ENCODE results near the gene FBN2. TPM values are rescaled to one million over a fixed set of nuclear protein-coding genes. Genes with fewer than 3 reads are reported as not detected.

FBN2 gene
- total and polyA plus RNA-seq, 9 of the 15 experiments (the other 6 are each of a cell fraction or from before 2014, with no cell fraction given) = 0.01 to 0.09 TPM; not detected in 7

DNA sequence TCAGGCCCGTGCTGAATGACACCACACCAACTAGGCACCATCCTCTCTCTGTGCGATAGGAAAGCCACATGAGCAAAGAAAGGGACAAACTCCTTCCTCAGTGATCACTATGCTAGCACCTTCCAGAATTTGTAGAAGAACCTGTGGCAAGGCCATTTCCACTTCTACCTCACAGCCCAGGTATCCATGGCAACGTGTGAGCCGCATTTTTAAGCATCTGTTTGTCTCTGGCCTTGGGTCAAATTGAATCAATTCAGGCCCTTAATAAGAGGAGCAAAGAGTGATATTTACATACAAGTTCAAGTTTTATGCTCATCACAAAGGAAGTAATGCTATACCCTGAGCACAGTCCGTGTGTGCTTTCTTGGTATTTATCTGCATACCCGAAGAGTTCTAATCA is 275.1 kb downstream of the FBN2 start:
- CTCF ChIA-PET (ENCODE audit: low intra/inter-chr PET ratio) = no interaction called here
- Histone ChIP-seq H3K4me2 (ENCODE audit: insufficient read depth, low read length) (no peak overlapping the region), H2AFZ (ENCODE audit: low read depth, low read length) (no peak overlapping the region), H3K4me1 (replicated peaks in 1 of 2; ENCODE audit: control insufficient read depth in 2 of 2, insufficient read depth in 2 of 2, low read length in 2 of 2) (no peaks in the 10 kb centered on the region), H3K36me3 (ENCODE audit: control insufficient read depth, insufficient read depth, low read length) (no peaks in the 10 kb centered on the region), H3K79me2 (ENCODE audit: control insufficient read depth, insufficient read depth, low read length) (no peaks in the 10 kb centered on the region), H3K4me3 (no peak overlapping the region), H4K20me1 (replicated peaks; ENCODE audit: control insufficient read depth, insufficient read depth, low read length) (no peaks in the 10 kb centered on the region), H3K9me3 (replicated peaks; ENCODE audit: control insufficient read depth, insufficient read depth, low read depth, low read length) (no peaks in the 10 kb centered on the region), H3K9me1 (ENCODE audit: control insufficient read depth, insufficient read depth, low read length) (no peaks in the 10 kb centered on the region), H3K27me3 (ENCODE audit: control insufficient read depth in 2 of 2, insufficient read depth in 2 of 2, low read length in 2 of 2) (no peaks in the 10 kb centered on the region), H3K27ac (ENCODE audit: extremely low read depth, low read depth, low read length) (no peak overlapping the region), H3K9ac (ENCODE audit: insufficient read depth in 1 of 2, low read depth in 2 of 2, low read length in 2 of 2) (no peak overlapping the region)
- BruUV-seq (replicated peaks) = no TSS peak
- TF ChIP-seq RFX1 (IDR thresholded peaks at IDR 0.05) (peak; percentile 57), ZNF24 (IDR thresholded peaks at IDR 0.05) (no peak)
- intact Hi-C loops (cut with micrococcal nuclease) (no loop called here), in situ Hi-C loops (cut with MboI) (no loop called here)
- ATAC-seq (no peak), DNase-seq (ENCODE audit: extremely low read depth in 1 of 4, low spot score in 3 of 4) (no peak), FAIRE-seq (no peak)
- WGBS (ENCODE audit: insufficient coverage, low coverage, missing lambda C conversion rate) = 1% methylated on average over 6 of the region's 6 CpGs
- POLR2A ChIA-PET = no interaction called here

DNA sequence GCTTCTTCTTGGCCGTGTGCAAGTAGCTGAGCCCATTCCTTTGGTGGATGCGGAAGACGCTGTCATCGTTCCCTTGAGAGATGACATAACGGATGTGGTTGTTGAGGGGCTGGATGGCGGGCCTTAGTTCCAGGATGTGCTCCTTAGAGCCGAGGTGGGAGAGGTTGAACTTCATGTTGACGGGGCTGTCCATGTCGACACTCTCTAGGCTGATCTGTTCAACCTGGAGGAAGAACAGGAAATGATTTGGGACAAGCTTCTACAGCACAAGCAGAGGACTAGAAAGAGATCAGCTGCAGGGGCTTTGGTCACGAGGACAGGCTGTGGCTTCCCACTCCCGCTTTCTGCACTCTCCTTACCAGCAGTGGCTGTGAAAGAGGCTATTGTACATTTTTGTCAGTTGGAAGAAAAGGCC is 278.4 kb downstream of the FBN2 start:
- POLR2A ChIA-PET = no interaction called here
- TF ChIP-seq ZNF197 (CRISPR knock-in tag; IDR thresholded peaks at IDR 0.05; ENCODE audit: low read depth) = no peak
- TF ChIP-seq, protein P1, sequence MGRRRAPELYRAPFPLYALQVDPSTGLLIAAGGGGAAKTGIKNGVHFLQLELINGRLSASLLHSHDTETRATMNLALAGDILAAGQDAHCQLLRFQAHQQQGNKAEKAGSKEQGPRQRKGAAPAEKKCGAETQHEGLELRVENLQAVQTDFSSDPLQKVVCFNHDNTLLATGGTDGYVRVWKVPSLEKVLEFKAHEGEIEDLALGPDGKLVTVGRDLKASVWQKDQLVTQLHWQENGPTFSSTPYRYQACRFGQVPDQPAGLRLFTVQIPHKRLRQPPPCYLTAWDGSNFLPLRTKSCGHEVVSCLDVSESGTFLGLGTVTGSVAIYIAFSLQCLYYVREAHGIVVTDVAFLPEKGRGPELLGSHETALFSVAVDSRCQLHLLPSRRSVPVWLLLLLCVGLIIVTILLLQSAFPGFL (CRISPR knock-in tag; IDR thresholded peaks at IDR 0.05) = no peak
- TF ChIP-seq STAG1 (CRISPR knock-in tag; IDR thresholded peaks at IDR 0.05; ENCODE audit: borderline replicate concordance) = no peak
- H3K4me2 ChIP-seq (ENCODE audit: insufficient read depth, low read length) = no peak overlapping the region
- in situ Hi-C loops (cut with MboI) (no loop called here), intact Hi-C loops (cut with micrococcal nuclease) (no loop called here)
- no peak overlapping the region for H2AFZ ChIP-seq (ENCODE audit: low read depth, low read length)
- BruUV-seq (replicated peaks) = no TSS peak
- H3K27ac ChIP-seq (ENCODE audit: extremely low read depth, low read depth, low read length) = no peak overlapping the region
- H4K20me1 ChIP-seq (replicated peaks; ENCODE audit: control insufficient read depth, insufficient read depth, low read length) = no peaks in the 10 kb centered on the region
- no peaks in the 10 kb centered on the region for H3K79me2 ChIP-seq (ENCODE audit: control insufficient read depth, insufficient read depth, low read length)
- H3K4me1 ChIP-seq (replicated peaks in 1 of 2; ENCODE audit: control insufficient read depth in 2 of 2, insufficient read depth in 2 of 2, low read length in 2 of 2) = no peaks in the 10 kb centered on the region
- H3K4me3 ChIP-seq = no peak overlapping the region
- no peak for ATAC-seq
- H3K9me1 ChIP-seq (ENCODE audit: control insufficient read depth, insufficient read depth, low read length) = no peaks in the 10 kb centered on the region
- no peaks in the 10 kb centered on the region for H3K27me3 ChIP-seq (ENCODE audit: control insufficient read depth in 2 of 2, insufficient read depth in 2 of 2, low read length in 2 of 2)
- H3K36me3 ChIP-seq (ENCODE audit: control insufficient read depth, insufficient read depth, low read length) = no peaks in the 10 kb centered on the region
- FAIRE-seq = no peak
- CTCF ChIA-PET (ENCODE audit: low intra/inter-chr PET ratio) = interaction anchor here (0.7 kb wide), 1 partner anchor 445 kb away, joined by 3 read pairs; no protein-coding TSS in a partner anchor
- 0% methylated on average over 8 of the region's 11 CpGs for WGBS (ENCODE audit: insufficient coverage, low coverage, missing lambda C conversion rate)
- no peaks in the 10 kb centered on the region for H3K9me3 ChIP-seq (replicated peaks; ENCODE audit: control insufficient read depth, insufficient read depth, low read depth, low read length)
- no peak for DNase-seq (ENCODE audit: extremely low read depth in 1 of 4, low spot score in 3 of 4)
- H3K9ac ChIP-seq (ENCODE audit: insufficient read depth in 1 of 2, low read depth in 2 of 2, low read length in 2 of 2) = no peak overlapping the region
